ENCODE data around the gene SLC6A13. TPM values are rescaled to one million over a fixed set of nuclear protein-coding genes. Genes with fewer than 3 reads are reported as not detected.

The SLC6A13 gene
- total RNA-seq, 1 experiment from 2014 or later, result 0.37 TPM

GRCh38 chr12:174124-174523, 88.5 kb downstream of the SLC6A13 start:
- Mint-ChIP-seq H3K9me3 (no peaks in the 10 kb centered on the region), H3K27ac (no peak overlapping the region), H3K36me3 (no peaks in the 10 kb centered on the region), H3K4me3 (no peak overlapping the region), H3K4me1 (peaks cover 45% of the 10 kb centered on the region), H3K27me3 (ENCODE audit: low read depth) (peaks cover 4% of the 10 kb centered on the region)
- ATAC-seq, result no peak
- ChIA-PET POLR2A (no interaction called here), CTCF (interaction anchor here (2.8 kb wide), 1 partner anchor 46 kb away, joined by 21 read pairs; no protein-coding TSS in a partner anchor)
- TF ChIP-seq FOXP1 (CRISPR knock-in tag; IDR thresholded peaks at IDR 0.05; ENCODE audit: borderline replicate concordance) (no peak), ZNF416 (CRISPR knock-in tag; IDR thresholded peaks at IDR 0.05) (no peak), OVOL2 (CRISPR knock-in tag; IDR thresholded peaks at IDR 0.05; ENCODE audit: borderline replicate concordance) (no peak), SP1 (CRISPR knock-in tag; conservative IDR thresholded peaks at IDR 0.05) (no peak), USF1 (CRISPR knock-in tag; IDR thresholded peaks at IDR 0.05) (no peak)
- no peak for DNase-seq (ENCODE audit: low spot score)

DNA sequence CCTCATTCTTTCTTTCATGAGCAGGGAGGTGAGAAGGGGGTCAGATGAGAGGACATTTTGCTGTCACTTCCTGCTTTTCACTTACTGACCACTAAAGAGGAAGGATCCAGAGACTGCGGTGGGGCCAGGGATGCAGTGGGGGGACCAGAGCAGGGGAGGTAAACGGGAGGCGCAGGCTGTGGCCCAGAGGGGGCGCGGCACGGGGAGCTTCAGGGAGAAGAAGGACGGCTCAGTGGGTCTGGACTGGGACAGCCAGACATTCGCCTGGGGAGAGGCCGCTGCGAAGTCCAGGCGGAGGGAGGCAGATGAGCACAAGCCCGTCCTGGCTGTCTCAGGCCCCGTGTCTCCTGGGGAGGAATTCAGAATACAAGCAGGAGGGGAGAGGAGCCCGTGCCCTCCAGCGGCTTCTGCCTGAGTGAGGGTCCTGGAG, 89.9 kb downstream of the SLC6A13 start:
- Mint-ChIP-seq H3K4me3 (no peak overlapping the region), H3K36me3 (no peaks in the 10 kb centered on the region), H3K4me1 (peaks cover 51% of the 10 kb centered on the region), H3K27me3 (ENCODE audit: low read depth) (peaks cover 8% of the 10 kb centered on the region), H3K9me3 (no peaks in the 10 kb centered on the region), H3K27ac (no peak overlapping the region)
- POLR2A ChIA-PET, result no interaction called here
- CTCF ChIA-PET, result interaction anchor here (1.4 to 3.6 kb wide), 3 partner anchors 19 to 67 kb away, joined by 5 to 21 read pairs (median 16); no protein-coding TSS in a partner anchor
- no peak for DNase-seq (ENCODE audit: low spot score)
- ATAC-seq, result no peak
- TF ChIP-seq, protein P1, sequence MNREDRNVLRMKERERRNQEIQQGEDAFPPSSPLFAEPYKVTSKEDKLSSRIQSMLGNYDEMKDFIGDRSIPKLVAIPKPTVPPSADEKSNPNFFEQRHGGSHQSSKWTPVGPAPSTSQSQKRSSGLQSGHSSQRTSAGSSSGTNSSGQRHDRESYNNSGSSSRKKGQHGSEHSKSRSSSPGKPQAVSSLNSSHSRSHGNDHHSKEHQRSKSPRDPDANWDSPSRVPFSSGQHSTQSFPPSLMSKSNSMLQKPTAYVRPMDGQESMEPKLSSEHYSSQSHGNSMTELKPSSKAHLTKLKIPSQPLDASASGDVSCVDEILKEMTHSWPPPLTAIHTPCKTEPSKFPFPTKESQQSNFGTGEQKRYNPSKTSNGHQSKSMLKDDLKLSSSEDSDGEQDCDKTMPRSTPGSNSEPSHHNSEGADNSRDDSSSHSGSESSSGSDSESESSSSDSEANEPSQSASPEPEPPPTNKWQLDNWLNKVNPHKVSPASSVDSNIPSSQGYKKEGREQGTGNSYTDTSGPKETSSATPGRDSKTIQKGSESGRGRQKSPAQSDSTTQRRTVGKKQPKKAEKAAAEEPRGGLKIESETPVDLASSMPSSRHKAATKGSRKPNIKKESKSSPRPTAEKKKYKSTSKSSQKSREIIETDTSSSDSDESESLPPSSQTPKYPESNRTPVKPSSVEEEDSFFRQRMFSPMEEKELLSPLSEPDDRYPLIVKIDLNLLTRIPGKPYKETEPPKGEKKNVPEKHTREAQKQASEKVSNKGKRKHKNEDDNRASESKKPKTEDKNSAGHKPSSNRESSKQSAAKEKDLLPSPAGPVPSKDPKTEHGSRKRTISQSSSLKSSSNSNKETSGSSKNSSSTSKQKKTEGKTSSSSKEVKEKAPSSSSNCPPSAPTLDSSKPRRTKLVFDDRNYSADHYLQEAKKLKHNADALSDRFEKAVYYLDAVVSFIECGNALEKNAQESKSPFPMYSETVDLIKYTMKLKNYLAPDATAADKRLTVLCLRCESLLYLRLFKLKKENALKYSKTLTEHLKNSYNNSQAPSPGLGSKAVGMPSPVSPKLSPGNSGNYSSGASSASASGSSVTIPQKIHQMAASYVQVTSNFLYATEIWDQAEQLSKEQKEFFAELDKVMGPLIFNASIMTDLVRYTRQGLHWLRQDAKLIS (CRISPR knock-in tag; IDR thresholded peaks at IDR 0.05; ENCODE audit: borderline replicate concordance), result no peak
- TF ChIP-seq ZNF219 (CRISPR knock-in tag; IDR thresholded peaks at IDR 0.05; ENCODE audit: borderline replicate concordance), result no peak
- no peak for TF ChIP-seq SMAD4 (CRISPR knock-in tag; IDR thresholded peaks at IDR 0.05)
- TF ChIP-seq GTF2I (CRISPR knock-in tag; conservative IDR thresholded peaks at IDR 0.05), result no peak
- TF ChIP-seq ESRRA (CRISPR knock-in tag; IDR thresholded peaks at IDR 0.05; ENCODE audit: borderline replicate concordance), result no peak
- TF ChIP-seq CTCF (IDR thresholded peaks at IDR 0.05), result no peak

- Mint-ChIP-seq H3K36me3 (no peaks in the 10 kb centered on the region), H3K9me3 (no peaks in the 10 kb centered on the region), H3K4me3 (no peak overlapping the region), H3K27me3 (ENCODE audit: low read depth) (peaks cover 8% of the 10 kb centered on the region), H3K27ac (no peak overlapping the region), H3K4me1 (peaks cover 59% of the 10 kb centered on the region)
- TF ChIP-seq CTCF (IDR thresholded peaks at IDR 0.05) (no peak), ZNF512 (CRISPR knock-in tag; IDR thresholded peaks at IDR 0.05; ENCODE audit: borderline replicate concordance) (no peak), MYBL2 (CRISPR knock-in tag; IDR thresholded peaks at IDR 0.05) (no peak), ZMAT4 (CRISPR knock-in tag; IDR thresholded peaks at IDR 0.05) (no peak), NFATC4 (CRISPR knock-in tag; IDR thresholded peaks at IDR 0.05) (no peak), ATF1 (CRISPR knock-in tag; IDR thresholded peaks at IDR 0.05) (no peak)
- ATAC-seq (no peak), DNase-seq (ENCODE audit: low spot score) (no peak)
- ChIA-PET POLR2A (no interaction called here), CTCF (interaction anchor here (1.4 to 4.4 kb wide), 5 partner anchors 7 to 66 kb away, joined by 5 to 21 read pairs (median 18); no protein-coding TSS in a partner anchor)
Measured at GRCh38 chr12:171743-172676, 90.6 kb downstream of the SLC6A13 start.

Measured in WTC11 (cell line).